ENCODE measurements around the gene SBF1. TPM values are rescaled to one million over a fixed set of nuclear protein-coding genes. Genes with fewer than 3 reads are reported as not detected.

SBF1 gene
- total RNA-seq, 1 experiment from 2014 or later: 66.1 TPM

DNA sequence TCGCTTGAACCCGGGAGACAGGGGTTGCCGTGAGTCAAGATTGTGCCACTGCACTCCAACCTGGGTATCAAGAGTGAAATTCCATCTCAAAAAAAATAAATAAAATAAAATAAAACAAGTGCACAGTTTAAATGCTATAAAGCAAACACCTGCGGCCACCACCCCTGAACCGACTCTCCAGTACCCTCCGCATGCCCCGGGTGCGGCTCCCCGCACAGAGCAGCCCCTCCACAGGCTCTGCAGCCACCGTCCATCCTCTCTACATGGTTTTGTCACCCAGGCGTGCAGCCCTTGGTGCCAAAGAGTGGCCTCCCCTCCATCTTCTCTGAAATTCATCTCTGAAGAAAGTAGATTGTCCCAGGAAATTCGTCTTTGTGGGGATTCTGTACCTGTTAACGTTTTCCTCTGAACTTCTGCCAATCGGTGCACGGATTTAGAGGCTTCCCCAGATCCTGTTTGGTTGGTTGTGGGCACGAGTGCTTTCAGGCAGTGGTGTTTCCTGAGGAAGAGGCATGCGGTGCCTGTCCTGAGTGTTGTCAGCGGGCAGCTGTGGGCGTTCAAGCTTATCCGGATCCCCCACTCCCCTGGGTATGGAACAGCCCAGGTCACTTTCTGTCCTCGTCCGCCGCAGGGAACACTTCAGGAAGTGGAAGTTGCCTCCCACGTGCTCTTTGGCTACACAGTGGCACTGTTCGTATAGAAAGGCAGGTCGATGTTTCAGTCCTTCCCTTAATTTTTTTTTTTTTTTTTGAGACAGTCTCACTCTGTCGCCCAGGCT is 15.9 kb upstream of the SBF1 start:
- no peaks in the 10 kb centered on the region for H3K36me3 ChIP-seq
- DNase-seq: no peak
- H3K27me3 ChIP-seq: no peaks in the 10 kb centered on the region
- H3K4me3 ChIP-seq: no peak overlapping the region
- no peaks in the 10 kb centered on the region for H3K9me3 ChIP-seq

DNA sequence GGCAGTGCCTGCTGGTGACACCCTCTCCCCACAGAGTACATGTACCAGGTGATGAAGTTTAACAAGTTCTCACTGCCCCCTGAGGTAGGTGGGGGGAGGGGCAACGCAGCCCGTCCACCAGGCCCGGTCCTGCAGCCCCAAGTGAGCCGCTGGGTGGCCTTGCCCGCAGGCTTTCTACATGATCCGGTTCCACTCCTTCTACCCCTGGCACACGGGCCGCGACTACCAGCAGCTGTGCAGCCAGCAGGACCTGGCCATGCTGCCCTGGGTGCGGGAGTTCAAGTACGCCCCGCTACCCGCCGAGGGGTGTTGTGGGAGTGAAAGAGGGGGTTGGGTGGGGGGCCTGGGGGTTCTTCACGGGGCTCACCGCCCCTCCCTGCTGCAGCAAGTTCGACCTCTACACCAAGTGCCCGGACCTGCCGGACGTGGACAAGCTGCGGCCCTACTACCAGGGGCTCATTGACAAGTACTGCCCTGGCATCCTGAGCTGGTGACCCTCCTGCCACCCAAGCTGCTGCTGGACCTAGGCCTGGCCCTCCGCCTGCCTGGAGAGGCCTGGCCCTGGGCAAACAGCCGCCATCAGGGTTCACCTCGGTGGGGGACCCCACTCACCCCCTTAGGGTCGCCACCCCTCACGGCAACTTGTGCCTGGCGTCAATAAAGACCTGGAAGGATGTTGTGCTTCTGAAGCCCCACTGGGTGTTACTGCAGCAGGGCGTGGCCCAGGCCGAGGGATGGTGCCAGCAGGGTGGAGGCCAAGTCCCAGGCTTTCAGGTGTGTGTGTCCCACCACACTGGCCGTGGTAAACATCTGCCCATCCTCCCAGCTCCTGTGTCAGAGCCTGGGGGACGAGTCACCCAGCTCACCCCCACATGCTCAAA is 14.8 kb upstream of the SBF1 start:
- DNase-seq: no peak
- no peaks in the 10 kb centered on the region for H3K9me3 ChIP-seq
- no peaks in the 10 kb centered on the region for H3K27me3 ChIP-seq
- H3K4me3 ChIP-seq: no peak overlapping the region
- H3K36me3 ChIP-seq: no peaks in the 10 kb centered on the region

DNA sequence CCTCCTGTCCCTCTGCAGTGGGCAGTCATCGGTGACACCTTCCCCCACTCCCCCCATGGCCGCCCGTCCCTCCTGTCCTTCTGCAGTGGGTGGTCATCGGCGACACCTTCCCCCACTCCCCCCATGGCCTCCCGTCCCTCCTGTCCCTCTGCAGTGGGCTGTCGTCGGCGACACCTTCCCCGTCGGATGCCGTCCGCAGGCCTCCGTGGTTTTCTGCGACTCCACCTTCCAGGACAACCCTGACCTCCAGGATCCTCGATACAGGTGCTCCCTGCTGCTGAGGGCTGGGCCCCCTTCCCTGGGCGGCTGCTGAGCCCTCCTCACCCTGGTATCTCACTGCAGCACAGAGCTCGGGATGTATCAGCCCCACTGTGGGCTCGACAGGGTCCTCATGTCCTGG is 14.1 kb upstream of the SBF1 start:
- H3K9me3 ChIP-seq: no peaks in the 10 kb centered on the region
- no peak for DNase-seq

DNA sequence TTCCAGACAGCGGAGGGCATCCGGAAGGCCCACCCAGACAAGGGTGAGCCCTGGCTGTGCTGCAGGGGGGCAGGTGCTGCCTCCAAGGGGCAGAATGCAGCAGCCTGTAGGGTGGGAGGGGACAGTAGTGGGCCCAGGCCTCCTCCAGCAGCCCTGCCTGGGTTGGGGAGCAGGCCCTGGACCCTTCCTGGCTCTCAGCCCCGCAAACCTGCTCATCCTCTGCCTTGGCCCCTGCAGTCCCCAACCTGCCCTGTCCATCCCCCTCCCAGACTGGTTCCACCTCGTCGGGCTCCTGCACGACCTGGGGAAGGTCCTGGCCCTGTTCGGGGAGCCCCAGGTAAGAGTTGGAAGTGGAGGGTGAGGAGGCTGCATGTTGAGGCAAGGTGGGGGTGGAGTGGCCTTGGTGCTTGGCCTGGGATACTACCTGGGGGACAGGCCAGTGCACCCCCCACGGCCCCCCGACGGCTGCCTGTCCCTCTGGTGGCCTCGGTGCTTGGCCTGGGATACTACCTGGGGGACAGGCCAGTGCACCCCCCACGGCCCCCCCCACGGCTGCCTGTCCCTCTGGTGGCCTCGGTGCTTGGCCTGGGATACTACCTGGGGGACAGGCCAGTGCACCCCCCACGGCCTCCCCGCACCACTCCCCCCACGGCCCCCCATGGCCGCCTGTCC is 13.3 kb upstream of the SBF1 start:
- Histone ChIP-seq H3K4me3 (no peak overlapping the region), H3K27me3 (no peaks in the 10 kb centered on the region), H3K9me3 (no peaks in the 10 kb centered on the region), H3K36me3 (peaks cover 3% of the 10 kb centered on the region)
- DNase-seq: no peak

More for the DNA sequence above, 14.1 kb upstream of the SBF1 start:
- Histone ChIP-seq H3K4me3 (no peak overlapping the region), H3K27me3 (no peaks in the 10 kb centered on the region), H3K36me3 (no peaks in the 10 kb centered on the region)

DNA sequence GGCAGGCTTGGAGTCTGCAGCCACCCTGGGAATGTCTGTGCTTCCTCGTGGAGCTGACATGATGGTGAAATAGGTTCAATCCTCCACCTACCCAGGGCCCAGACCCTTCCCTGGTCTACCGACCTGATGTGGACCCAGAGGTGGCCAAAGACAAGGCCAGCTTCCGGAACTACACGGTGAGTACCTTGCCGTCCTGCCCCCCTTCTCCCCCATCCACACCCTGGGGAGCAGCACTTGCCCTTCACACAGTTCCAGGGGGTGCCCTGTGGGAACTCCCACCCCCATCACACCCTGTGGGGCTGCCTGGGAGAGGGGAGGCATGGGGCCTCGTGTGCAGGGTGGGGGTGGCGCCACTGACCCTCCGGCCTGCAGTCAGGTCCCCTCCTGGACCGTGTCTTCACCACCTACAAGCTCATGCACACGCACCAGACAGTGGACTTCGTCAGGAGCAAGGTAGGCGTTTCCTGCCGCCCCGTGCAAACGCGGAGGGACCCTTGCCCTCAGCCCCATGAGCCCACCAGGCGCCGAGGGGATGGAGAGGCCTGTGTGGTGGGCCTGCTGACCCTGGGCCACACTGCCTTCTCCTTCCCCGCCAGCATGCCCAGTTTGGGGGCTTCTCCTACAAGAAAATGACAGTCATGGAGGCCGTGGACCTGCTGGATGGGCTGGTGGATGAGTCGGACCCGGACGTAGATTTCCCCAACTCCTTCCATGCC is 12.6 kb upstream of the SBF1 start:
- no peaks in the 10 kb centered on the region for H3K27me3 ChIP-seq
- H3K36me3 ChIP-seq: peaks cover 7% of the 10 kb centered on the region
- no peaks in the 10 kb centered on the region for H3K9me3 ChIP-seq
- H3K4me3 ChIP-seq: no peak overlapping the region
- no peak for DNase-seq

DNA sequence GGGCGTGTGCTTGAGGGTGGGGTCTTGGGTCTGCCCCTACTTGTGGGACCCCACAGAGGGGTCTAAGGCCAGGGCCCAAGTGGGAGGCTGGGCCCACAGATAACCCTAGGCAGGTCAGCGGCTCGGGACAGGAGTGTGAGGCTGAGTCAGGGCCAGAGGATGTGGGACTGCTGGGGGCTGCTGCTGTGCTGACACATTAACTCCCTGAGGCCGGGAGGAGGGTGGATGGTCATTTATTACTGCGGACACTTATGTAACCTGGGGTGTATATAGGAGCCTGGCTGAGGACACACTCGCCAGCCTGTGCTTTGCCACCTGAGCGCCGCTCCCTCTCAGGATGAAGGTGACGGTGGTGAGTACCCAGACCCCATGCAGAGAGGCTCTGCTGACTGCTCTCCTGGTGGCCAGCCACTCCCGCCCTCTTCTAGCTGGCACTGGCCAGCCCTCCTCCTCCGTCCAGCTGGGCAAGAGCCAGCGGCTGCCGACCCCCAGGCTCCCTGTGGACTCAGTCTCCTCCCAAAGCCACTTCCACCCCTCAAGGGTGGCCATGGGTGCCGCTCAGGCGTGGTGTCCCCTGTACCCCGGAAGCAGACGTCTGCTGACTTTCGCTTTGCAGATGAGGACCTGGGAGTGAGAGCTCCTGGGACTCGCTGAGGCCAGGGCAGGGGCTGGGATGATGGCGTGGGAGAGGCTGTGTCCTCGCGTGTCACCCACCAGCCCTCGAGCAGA is 11.9 kb upstream of the SBF1 start, which contains the start of gene MIOX:
TSS of gene MIOX (plus strand) at position 299 of the 729 bp plus-strand sequence. CDS start at position 338, 39 bp downstream.
- H3K9me3 ChIP-seq: no peaks in the 10 kb centered on the region
- no peak within 1 kb of the TSS for H3K4me3 ChIP-seq
- peaks cover 12% of the 10 kb centered on the region for H3K36me3 ChIP-seq
- no peaks in the 10 kb centered on the region for H3K27me3 ChIP-seq
- no peak for DNase-seq

DNA sequence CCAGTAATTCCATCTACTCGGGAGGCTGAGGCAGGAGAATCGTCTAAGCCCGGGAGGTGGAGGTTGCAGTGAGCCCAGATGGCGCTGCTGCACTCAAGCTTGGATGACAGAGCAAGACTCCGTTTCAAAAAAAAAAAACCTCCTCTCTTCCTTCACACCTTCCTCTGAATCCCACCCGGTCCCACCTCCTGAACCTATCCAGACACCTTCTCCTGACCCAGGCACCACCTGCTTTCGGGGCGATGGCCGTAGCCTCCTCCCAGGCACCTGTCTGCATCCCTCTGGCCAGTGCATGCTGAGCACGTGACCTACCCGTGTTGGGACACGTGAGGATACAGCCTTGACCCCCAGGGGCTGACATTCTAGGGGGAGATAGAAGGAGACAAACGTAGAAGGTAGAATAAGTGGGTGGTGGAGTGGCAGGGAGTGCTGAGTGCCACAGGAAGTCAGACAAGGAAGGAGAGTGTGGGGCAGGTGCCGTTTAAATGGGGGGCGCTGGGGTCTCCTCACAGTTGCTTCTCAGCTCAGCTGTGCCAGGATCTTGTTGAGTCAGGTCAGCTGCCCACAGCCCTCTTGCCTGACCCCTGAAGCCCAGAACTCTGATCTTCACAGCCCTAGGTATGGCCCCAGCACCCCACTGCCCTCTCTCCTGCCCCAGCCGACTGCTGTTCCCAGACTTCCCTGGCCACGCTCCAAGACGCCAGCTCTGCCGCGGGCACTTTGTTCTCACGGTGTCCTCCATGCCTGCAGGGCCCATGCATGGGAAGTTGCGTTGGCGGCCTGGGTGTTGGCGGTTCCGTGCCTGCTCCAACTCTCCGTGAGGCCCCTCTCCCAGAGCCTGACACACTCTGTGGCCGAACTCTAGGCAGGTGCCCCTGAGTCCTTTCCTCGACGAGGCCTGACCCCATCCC is 10.6 kb upstream of the SBF1 start:
- peaks cover 12% of the 10 kb centered on the region for H3K36me3 ChIP-seq
- H3K27me3 ChIP-seq: no peaks in the 10 kb centered on the region
- DNase-seq: peak; percentile 38
- H3K4me3 ChIP-seq: no peak overlapping the region
- no peaks in the 10 kb centered on the region for H3K9me3 ChIP-seq

DNA sequence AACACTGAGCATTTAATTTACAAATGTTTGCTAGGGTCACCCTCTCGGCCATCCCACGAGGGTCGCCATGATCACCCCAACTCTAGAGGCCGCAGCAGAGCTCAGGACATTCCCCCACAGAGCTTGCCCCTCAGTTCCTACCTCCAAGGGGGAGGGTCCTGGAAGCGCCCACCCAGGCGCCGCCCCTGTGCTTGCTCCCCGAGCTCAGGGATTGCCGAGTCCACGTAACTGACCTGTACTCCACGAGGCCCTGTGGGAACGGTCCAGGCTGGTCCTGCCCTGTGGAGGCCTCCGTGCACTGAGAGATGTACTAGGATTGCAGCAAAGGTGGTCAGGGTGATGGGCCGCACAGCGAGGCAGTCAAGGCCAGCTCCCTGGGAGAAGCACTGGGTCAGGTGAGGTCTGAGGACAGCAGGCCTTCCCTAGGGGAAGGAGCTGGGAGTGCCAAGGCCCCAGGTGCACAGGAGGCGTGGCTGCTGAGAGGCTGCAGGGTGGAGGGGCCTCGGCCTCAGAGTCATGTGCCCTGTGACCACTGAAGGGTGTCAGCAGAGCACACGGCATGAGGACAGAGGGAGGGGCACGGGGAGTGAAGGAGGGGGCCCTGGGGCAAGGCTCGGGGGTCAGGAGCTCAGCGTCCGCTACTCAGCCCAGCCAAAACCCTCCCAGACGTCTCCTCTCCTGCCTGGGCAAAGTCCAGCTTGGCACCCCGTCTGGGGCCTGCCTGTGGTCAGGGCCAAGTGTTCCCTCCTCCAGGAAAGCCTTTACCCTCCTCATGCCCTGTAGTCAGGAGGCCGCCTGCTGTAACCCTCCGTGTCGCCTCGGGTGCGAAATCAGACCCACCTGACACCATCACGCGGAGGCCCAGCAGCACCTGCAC is 9.4 kb upstream of the SBF1 start:
- DNase-seq: no peak
- H3K36me3 ChIP-seq: peaks cover 12% of the 10 kb centered on the region
- no peaks in the 10 kb centered on the region for H3K27me3 ChIP-seq
- H3K4me3 ChIP-seq: no peak overlapping the region
- H3K9me3 ChIP-seq: no peaks in the 10 kb centered on the region

DNA sequence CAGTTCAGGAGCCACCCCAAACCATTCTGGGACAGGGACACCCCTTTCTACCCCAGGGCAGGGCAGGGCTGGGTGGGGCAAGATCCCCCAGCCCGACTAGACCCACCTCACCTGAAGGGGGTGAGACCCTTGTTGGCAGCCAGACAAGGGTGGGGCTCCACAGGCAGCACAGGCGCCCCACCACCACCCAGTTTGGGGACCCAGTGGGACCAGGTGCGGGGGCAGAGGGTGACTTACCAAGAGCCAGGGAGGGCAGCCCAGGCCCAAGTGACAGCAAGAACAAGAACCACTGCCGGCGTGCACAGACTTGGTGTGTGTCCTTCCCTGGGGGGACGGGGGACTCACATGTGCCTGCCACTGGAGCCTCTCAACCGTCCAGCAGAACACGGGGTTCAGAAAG is 8.7 kb upstream of the SBF1 start:
- H3K27me3 ChIP-seq: no peaks in the 10 kb centered on the region
- DNase-seq: no peak
- no peaks in the 10 kb centered on the region for H3K9me3 ChIP-seq
- peaks cover 12% of the 10 kb centered on the region for H3K36me3 ChIP-seq
- H3K4me3 ChIP-seq: no peak overlapping the region

DNA sequence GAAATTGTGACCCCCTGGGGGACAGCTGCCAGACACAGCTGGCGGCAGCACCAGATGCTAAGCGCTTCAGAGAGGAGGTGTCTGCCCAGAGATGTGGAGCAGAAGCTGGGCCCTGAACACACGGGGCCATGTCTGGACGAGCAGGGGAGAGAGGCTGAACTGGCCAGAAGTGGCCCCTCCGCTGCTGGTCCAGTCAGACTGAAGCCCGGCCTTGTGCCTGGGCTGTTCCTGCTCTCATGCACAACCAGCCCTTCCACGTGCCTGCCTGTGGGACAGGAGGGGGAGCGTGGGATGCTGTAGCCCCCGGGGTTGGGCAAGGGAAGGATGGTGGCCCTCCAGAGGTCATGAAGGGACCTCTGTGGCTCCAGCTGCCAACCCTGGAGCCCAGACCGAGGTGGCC is 8.3 kb upstream of the SBF1 start:
- Histone ChIP-seq H3K36me3 (peaks cover 12% of the 10 kb centered on the region), H3K27me3 (no peaks in the 10 kb centered on the region), H3K4me3 (no peak overlapping the region), H3K9me3 (no peaks in the 10 kb centered on the region)
- DNase-seq: no peak

DNA sequence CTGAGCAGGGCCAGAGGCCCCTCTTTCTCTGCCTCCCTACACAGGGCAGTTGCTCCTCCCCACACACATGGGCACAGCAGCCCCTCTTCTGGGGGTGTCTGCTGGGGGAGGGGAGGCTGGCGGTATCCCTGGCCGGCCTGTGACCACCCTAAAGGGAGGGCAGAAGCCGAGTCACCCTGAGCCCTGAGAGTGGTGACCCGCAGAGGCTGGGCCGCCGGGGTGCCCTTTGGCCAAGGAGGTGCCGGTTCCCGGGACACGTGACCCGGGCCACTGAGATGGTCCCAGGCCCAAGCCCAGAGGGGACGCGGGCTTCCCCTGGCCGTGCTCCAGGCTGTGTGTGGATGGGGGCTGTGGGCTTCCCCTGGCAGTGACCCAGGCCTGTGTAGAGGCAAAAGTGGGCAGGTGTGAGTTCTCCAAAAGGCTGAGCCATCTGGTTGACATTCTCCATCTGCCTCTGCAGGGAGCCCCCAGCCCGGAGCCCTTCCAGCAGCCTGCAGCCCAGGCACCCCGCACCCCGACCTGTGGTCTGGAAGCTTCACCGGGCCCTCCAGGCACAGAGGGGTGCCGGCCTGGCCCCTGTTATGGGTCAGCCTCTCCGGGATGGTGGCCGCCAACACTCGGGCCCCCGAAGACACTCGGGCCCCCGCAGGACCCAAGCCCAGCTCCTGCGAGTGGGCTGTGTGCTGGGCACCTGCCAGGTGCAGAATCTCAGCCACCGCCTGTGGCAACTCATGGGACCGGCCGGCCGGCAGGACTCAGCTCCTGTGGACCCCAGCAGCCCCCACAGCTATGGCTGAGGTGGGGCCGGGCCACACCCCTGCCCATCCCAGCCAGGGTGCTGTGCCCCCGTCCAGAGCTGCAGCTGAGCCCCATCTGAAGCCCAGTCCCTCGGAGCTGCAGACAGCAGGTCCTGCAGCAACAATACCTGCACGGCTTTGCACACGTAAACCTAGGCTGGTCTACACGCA is 7.6 kb upstream of the SBF1 start:
- Histone ChIP-seq H3K36me3 (peaks cover 12% of the 10 kb centered on the region), H3K27me3 (no peaks in the 10 kb centered on the region), H3K9me3 (no peaks in the 10 kb centered on the region), H3K4me3 (peak overlapping the region; percentile 86)
- DNase-seq: no peak

DNA sequence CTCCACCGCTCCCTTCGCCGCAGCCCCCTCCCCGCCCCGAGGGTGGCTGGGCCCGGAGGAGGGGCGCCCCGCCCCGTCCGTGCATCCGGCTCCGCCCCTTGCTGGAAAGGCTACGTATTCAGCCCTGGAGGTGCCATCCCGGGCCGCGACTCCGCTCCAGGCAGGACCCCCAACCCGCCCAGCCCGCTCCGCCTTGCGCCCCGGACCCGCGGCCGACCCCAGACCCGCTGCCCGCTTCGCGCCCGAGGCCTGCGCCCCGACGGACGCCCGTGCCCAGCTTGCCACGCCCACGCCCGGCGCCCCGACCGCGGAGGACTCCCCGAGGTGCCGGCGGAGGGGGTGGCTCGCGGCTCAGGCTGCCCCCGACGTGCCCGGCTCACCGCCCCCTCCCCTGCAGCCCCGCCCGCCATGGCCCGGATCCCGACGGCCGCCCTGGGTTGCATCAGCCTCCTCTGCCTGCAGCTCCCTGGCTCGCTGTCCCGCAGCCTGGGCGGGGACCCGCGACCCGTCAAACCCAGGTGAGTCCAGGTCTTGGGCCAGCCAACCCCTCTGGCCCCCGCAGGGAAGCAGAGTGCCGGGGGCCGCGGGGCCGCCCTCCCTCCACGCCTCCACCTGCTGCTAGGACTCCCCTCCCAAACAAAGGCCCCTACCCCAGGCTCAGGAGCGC is 6.7 kb upstream of the SBF1 start, which contains the start of gene ADM2:
TSS of gene ADM2 (plus strand) at position 104 of the 667 bp plus-strand sequence. CDS start at position 409, 305 bp downstream.
- H3K36me3 ChIP-seq: peaks cover 12% of the 10 kb centered on the region
- no peaks in the 10 kb centered on the region for H3K27me3 ChIP-seq
- H3K4me3 ChIP-seq: peak within 1 kb of the TSS; percentile 86
- peak; percentile 76 for DNase-seq
- H3K9me3 ChIP-seq: no peaks in the 10 kb centered on the region

DNA sequence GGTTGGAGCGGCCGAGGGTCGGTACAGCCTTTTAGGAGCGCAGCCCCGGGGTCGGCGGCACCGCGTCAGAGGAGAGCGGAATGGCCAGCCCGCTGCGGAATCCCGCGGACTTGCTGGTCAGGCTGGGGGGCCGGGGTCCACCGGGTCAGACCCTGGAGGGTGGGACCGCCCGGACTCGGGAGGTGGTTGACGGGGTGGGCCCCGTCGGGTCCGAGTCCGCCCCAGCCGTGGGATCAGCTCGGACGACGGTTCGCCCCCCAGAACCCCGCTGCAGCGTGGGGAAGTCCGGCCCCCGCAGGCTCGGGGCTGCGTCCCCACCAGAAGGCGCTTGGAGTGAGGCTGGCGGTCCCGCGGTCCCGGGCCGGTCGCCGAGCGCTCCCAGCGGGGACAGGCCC is 6.2 kb upstream of the SBF1 start:
- no peaks in the 10 kb centered on the region for H3K27me3 ChIP-seq
- no peak for DNase-seq
- H3K9me3 ChIP-seq: no peaks in the 10 kb centered on the region
- peak overlapping the region; percentile 86 for H3K4me3 ChIP-seq
- peaks cover 12% of the 10 kb centered on the region for H3K36me3 ChIP-seq

All from MG63 (cell line).